GM21576 (cell line): ENCODE results near the gene CFAP99.
A peak's percentile ranks its signal among the peaks of the same experiment; 100 is the strongest.

Source experiments
- ATAC-seq: cut with Tn5 transposase; IDR thresholded peaks from one replicate; pipeline ENCODE4 v1.9.1; 2021; ENCODE audit warnings: mild to moderate bottlenecking, moderate library complexity; ENCODE audit not compliant: unreplicated experiment

CFAP99 gene

GRCh38 chr4:2409381-2409783 is 9.4 kb upstream of the CFAP99 start:
- no peak for ATAC-seq

GRCh38 chr4:2411786-2412510 is 6.8 kb upstream of the CFAP99 start:
- ATAC-seq = no peak

- peak; percentile 32 for ATAC-seq
Measured at GRCh38 chr4:2412534-2412884, 6.2 kb upstream of the CFAP99 start.

GRCh38 chr4:2412885-2413716 is 5.7 kb upstream of the CFAP99 start:
- peak; percentile 57 for ATAC-seq

GRCh38 chr4:2413821-2414610 is 4.7 kb upstream of the CFAP99 start:
- ATAC-seq = no peak

GRCh38 chr4:2415213-2415612 is 3.5 kb upstream of the CFAP99 start:
- no peak for ATAC-seq

GRCh38 chr4:2415881-2416563 is 2.7 kb upstream of the CFAP99 start:
- ATAC-seq = no peak

- no peak for ATAC-seq
Measured at GRCh38 chr4:2416564-2417225, 2.1 kb upstream of the CFAP99 start.

- ATAC-seq = no peak
Measured at GRCh38 chr4:2417226-2417764, 1.5 kb upstream of the CFAP99 start.

- no peak for ATAC-seq
Measured at GRCh38 chr4:2417765-2418649, 748 bp upstream of the CFAP99 start, which contains the start of gene ZFYVE28. Gene ZFYVE28, minus strand, starts transcription at chr4:2418645. Its CDS starts 322 bp downstream, at chr4:2418323.

- no peak for ATAC-seq
Measured at GRCh38 chr4:2419814-2420213, 1.1 kb downstream of the CFAP99 start.

GRCh38 chr4:2421928-2422327 is 3.2 kb downstream of the CFAP99 start:
- no peak for ATAC-seq

- no peak for ATAC-seq
Measured at GRCh38 chr4:2423066-2423465, 4.3 kb downstream of the CFAP99 start.

- no peak for ATAC-seq
Measured at GRCh38 chr4:2423695-2424094, 4.9 kb downstream of the CFAP99 start.

- ATAC-seq = no peak
Measured at GRCh38 chr4:2424581-2424980, 5.8 kb downstream of the CFAP99 start.

- ATAC-seq = no peak
Measured at GRCh38 chr4:2425386-2426068, 6.8 kb downstream of the CFAP99 start.

GRCh38 chr4:2426069-2426397 is 7.3 kb downstream of the CFAP99 start:
- ATAC-seq = no peak

GRCh38 chr4:2426711-2427275 is 8.0 kb downstream of the CFAP99 start:
- ATAC-seq = no peak
